Loucy (cell line): Measurements from ENCODE around the gene SYNC.

Source experiments
- H2AFZ ChIP-seq: fragments of 200-600 bp; sonication (generic); 2 replicates; pipeline ENCODE4 v1.6.0; 2016; ENCODE audit warnings: antibody characterized with exemption, mild to moderate bottlenecking, low read length, moderate library complexity
- H3F3A ChIP-seq: fragments of 200-600 bp; 2 replicates; pipeline ENCODE4 v1.6.0; 2016; ENCODE audit warnings: antibody characterized with exemption, low read depth, mild to moderate bottlenecking
- H3K27me3 ChIP-seq: fragments of 200-600 bp; sonication (generic); 2 replicates; pipeline ENCODE4 v1.6.1; 2014; ENCODE audit warnings: low read length, mild to moderate bottlenecking; ENCODE audit not compliant: insufficient read depth, poor library complexity, severe bottlenecking
- H3K36me3 ChIP-seq: fragments of 200-600 bp; sonication (generic); 2 replicates; pipeline ENCODE4 v1.6.1; 2016; ENCODE audit warnings: low read length; ENCODE audit not compliant: insufficient read depth
- H3K4me1 ChIP-seq: fragments of 200-600 bp; sonication (generic); 2 replicates; pipeline ENCODE4 v1.5.1; 2014; ENCODE audit warnings: low read length, mild to moderate bottlenecking; ENCODE audit not compliant: insufficient read depth, poor library complexity, severe bottlenecking
- H3K4me2 ChIP-seq: fragments of 200-600 bp; sonication (generic); 2 replicates; pipeline ENCODE4 v1.6.0; 2014; ENCODE audit warnings: antibody characterized with exemption, low read length, low read depth, mild to moderate bottlenecking; ENCODE audit not compliant: poor library complexity, severe bottlenecking
- H3K4me3 ChIP-seq: fragments of 200-600 bp; sonication (generic); 2 replicates; pipeline ENCODE4 v1.5.1; 2014; ENCODE audit warnings: low read length, mild to moderate bottlenecking, mixed read lengths; ENCODE audit not compliant: poor library complexity, severe bottlenecking
- H3K79me2 ChIP-seq: fragments of 200-600 bp; sonication (generic); 2 replicates; pipeline ENCODE4 v1.6.1; 2014; ENCODE audit warnings: low read length; ENCODE audit not compliant: insufficient read depth
- H3K9ac ChIP-seq: fragments of 200-600 bp; sonication (generic); 2 replicates; pipeline ENCODE4 v1.6.0; 2014; ENCODE audit warnings: mild to moderate bottlenecking, low read depth, low read length, moderate library complexity; ENCODE audit not compliant: poor library complexity, severe bottlenecking
- H3K9me2 ChIP-seq: fragments of 200-600 bp; sonication (generic); replicated peaks from 2 replicates; pipeline ENCODE4 v1.6.1; 2016; ENCODE audit warnings: low read depth, low read length, mixed read lengths
- H3K9me3 ChIP-seq: fragments of 200-600 bp; sonication (generic); 2 replicates; pipeline ENCODE4 v1.6.1; 2014; ENCODE audit warnings: mild to moderate bottlenecking, antibody characterized with exemption, low read length, low read depth; ENCODE audit not compliant: insufficient read depth
- H4K20me1 ChIP-seq: fragments of 200-600 bp; sonication (generic); 2 replicates; pipeline ENCODE4 v1.6.0; 2014; ENCODE audit warnings: antibody characterized with exemption, low read length, mild to moderate bottlenecking; ENCODE audit not compliant: insufficient read depth, poor library complexity, severe bottlenecking
- EZH2phosphoT487 ChIP-seq: fragments of 200-600 bp; IDR thresholded peaks from 2 replicates; pipeline ENCODE4 v1.6.1; 2018; ENCODE audit warnings: antibody characterized with exemption, mild to moderate bottlenecking, moderate library complexity, borderline replicate concordance
- TF ChIP-seq, protein P1 (sequence below): fragments of 200-600 bp; sonication (generic); conservative IDR thresholded peaks from 2 replicates; pipeline ENCODE4 v1.5.1; 2014; ENCODE audit warnings: mild to moderate bottlenecking, antibody characterized with exemption, low read length

The SYNC gene

DNA sequence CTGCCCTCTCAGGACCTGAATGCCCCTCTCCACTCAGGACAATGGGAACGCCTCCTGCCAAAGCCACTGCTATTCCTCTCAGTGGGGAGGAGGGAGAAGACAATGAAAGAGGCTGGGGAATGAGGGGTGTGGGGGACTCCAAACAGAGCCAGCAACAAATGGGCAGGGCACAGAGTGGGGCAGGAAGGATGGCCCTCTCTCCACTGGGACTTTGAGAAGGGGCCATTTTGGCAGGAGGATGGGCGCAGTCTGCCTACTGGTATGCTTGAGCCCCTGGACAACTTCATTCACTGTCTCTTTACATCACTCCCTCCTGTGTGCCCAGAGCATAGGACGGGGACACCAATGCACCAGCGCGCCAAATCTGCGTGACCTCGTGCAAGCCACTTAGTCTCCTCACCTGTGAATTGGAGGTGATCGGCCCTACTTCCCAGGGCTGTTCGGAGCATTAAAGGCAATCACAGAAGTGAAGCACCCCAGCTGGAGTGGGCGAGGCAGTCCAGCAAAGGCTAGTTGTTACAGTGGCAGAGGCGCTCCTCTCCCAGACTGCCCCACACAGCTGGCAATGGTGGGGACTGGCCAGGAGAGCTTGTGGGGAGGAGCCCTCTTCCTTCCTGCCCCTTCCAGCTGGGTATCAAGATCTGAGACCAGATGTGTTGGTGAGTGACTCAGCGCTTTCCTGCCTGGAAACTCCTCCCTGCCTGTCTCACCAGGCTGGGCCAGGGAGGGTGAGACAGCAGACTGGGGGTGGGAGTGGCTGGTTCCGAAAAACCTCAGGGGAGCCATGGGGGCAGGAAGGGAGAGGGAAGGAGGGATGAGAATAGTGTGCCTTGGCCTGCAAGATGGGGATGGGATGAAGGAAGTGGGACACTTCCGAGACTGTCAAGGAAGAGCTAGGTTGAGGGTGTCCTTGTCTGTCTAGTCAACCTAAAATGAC lies 22.4 kb upstream of the SYNC start:
- Histone ChIP-seq H3K9ac (peak overlapping the region; percentile 25), H3F3A (no peaks in the 10 kb centered on the region), H4K20me1 (no peaks in the 10 kb centered on the region), H3K27me3 (no peaks in the 10 kb centered on the region), H3K9me3 (no peaks in the 10 kb centered on the region), H3K4me1 (peaks cover 14% of the 10 kb centered on the region), H3K36me3 (no peaks in the 10 kb centered on the region), H3K4me2 (peak overlapping the region; percentile 52), H3K4me3 (peak overlapping the region; percentile 42), H3K9me2 (no peaks in the 10 kb centered on the region), H2AFZ (no peak overlapping the region), H3K79me2 (no peaks in the 10 kb centered on the region)
- TF ChIP-seq, protein P1, sequence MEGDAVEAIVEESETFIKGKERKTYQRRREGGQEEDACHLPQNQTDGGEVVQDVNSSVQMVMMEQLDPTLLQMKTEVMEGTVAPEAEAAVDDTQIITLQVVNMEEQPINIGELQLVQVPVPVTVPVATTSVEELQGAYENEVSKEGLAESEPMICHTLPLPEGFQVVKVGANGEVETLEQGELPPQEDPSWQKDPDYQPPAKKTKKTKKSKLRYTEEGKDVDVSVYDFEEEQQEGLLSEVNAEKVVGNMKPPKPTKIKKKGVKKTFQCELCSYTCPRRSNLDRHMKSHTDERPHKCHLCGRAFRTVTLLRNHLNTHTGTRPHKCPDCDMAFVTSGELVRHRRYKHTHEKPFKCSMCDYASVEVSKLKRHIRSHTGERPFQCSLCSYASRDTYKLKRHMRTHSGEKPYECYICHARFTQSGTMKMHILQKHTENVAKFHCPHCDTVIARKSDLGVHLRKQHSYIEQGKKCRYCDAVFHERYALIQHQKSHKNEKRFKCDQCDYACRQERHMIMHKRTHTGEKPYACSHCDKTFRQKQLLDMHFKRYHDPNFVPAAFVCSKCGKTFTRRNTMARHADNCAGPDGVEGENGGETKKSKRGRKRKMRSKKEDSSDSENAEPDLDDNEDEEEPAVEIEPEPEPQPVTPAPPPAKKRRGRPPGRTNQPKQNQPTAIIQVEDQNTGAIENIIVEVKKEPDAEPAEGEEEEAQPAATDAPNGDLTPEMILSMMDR = no peak
- no peak for TF ChIP-seq EZH2phosphoT487

DNA sequence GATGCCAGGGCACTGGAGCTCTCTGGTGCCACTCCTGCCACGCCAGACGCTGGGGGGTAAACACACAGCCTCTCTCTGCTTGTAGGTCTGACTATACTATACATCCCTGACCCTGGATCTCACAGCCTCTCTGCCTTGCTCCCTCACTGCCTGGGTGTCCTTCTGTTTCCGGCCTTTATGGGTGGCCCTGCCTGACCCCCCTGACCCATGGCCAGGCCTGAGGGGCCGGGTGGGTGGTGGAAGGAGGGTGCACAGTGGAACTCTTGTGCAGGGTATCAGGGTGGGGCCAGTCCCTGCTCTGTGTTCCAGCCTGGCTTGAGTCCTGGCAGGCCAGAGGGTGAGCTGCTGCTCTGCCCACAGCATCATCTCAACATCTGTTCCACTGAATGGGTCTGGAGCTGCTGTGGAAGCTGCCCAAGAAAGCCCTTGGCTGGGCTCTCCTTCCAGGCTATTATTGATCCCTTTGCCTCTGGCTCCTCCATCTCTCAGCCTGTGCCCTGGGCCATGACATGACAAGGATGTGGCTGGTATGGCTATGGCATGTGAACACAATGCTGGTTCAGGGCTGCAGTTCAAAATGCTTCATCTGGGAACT lies 17.2 kb upstream of the SYNC start:
- H4K20me1 ChIP-seq = no peaks in the 10 kb centered on the region
- no peak overlapping the region for H2AFZ ChIP-seq
- H3F3A ChIP-seq = no peaks in the 10 kb centered on the region
- no peaks in the 10 kb centered on the region for H3K9me2 ChIP-seq
- TF ChIP-seq, protein P1 = no peak
- TF ChIP-seq EZH2phosphoT487 = no peak
- no peaks in the 10 kb centered on the region for H3K9me3 ChIP-seq
- H3K9ac ChIP-seq = no peak overlapping the region
- H3K36me3 ChIP-seq = no peaks in the 10 kb centered on the region
- no peak overlapping the region for H3K4me3 ChIP-seq
- no peaks in the 10 kb centered on the region for H3K27me3 ChIP-seq
- peaks cover 17% of the 10 kb centered on the region for H3K4me1 ChIP-seq
- H3K79me2 ChIP-seq = no peaks in the 10 kb centered on the region
- no peak overlapping the region for H3K4me2 ChIP-seq

DNA sequence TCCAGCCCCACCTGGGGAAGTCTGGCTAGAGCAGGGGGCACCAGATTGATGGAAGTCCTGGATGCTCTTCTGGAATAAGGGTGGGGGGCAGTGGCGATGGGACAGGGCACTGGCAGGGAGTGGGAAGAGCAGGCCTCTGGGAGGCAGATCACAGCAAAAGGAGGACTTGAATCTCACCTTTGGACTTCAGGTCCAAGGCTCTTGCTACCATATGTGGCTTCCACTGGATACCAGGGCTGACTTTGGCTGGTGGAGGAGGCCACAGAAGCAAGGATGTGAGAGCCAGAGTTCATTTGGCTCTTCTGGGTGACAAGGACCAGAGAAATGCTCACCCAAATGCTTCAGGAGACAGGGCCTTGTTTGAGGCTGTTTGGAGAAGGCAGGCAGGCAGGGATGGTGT lies 16.0 kb upstream of the SYNC start:
- no peaks in the 10 kb centered on the region for H4K20me1 ChIP-seq
- H3K9ac ChIP-seq = no peak overlapping the region
- H2AFZ ChIP-seq = no peak overlapping the region
- no peak for TF ChIP-seq EZH2phosphoT487
- TF ChIP-seq, protein P1 = no peak
- H3F3A ChIP-seq = no peaks in the 10 kb centered on the region
- H3K36me3 ChIP-seq = no peaks in the 10 kb centered on the region
- peaks cover 12% of the 10 kb centered on the region for H3K4me1 ChIP-seq
- H3K27me3 ChIP-seq = no peaks in the 10 kb centered on the region
- H3K9me2 ChIP-seq = no peaks in the 10 kb centered on the region
- H3K79me2 ChIP-seq = no peaks in the 10 kb centered on the region
- no peak overlapping the region for H3K4me2 ChIP-seq
- H3K9me3 ChIP-seq = no peaks in the 10 kb centered on the region
- no peak overlapping the region for H3K4me3 ChIP-seq
